IPS DF 6.9 (cell line): ENCODE measurements around the gene POP5.
"Not testable (repeated sequence)": the region's sequence is repeated elsewhere in the genome, so short reads cannot be mapped to it uniquely, and the experiment has no call there.

Experiments
- DNase-seq: peaks from one replicate; pipeline ENCODE4 v3.0.0-alpha.2; 2013; ENCODE audit warnings: low read depth, low spot score
- H3K27ac ChIP-seq: one replicate; pipeline ENCODE4 v1.5.1; 2013; ENCODE audit warnings: low read length, control low read depth
- H3K27me3 ChIP-seq: 2 replicates; pipeline ENCODE4 v1.6.1; 2013; ENCODE audit warnings: mild to moderate bottlenecking, low read length; ENCODE audit not compliant: control insufficient read depth, insufficient read depth
- H3K36me3 ChIP-seq: 2 replicates; pipeline ENCODE4 v1.6.1; 2013; ENCODE audit warnings: low read length; ENCODE audit not compliant: control insufficient read depth, insufficient read depth
- H3K4me1 ChIP-seq: 2 replicates; pipeline ENCODE4 v1.6.1; 2013; ENCODE audit warnings: low read length; ENCODE audit not compliant: control insufficient read depth, insufficient read depth
- H3K4me3 ChIP-seq: 2 replicates; pipeline ENCODE4 v1.5.1; 2013; ENCODE audit warnings: mild to moderate bottlenecking, low read length
- H3K9me3 ChIP-seq: 2 replicates; pipeline ENCODE4 v1.6.1; 2013; ENCODE audit warnings: low read length, inconsistent platforms; ENCODE audit not compliant: control insufficient read depth, insufficient read depth
- WGBS: extraction: QIAGEN DNeasy Blood & Tissue Kit; methylation state at CpG from one replicate; pipeline ENCODE4 v1.1.7; 2013; ENCODE audit warnings: mixed read lengths, missing lambda C conversion rate; ENCODE audit not compliant: insufficient read length, insufficient coverage; 5-methylcytosine and 5-hydroxymethylcytosine counted together

POP5 gene

GRCh38 chr12:120611534-120611933, 30.3 kb upstream of the POP5 start:
- not testable (repeated sequence) for H3K27ac ChIP-seq, DNase-seq, H3K9me3 ChIP-seq, H3K27me3 ChIP-seq, H3K4me3 ChIP-seq, H3K36me3 ChIP-seq, H3K4me1 ChIP-seq
- WGBS = no CpG with 5 or more reads among the region's 1 CpG

GRCh38 chr12:120610560-120610959, 29.4 kb upstream of the POP5 start:
- no peaks in the 10 kb centered on the region for H3K36me3 ChIP-seq
- H3K27ac ChIP-seq = no peak overlapping the region
- H3K4me3 ChIP-seq = no peak overlapping the region
- no peaks in the 10 kb centered on the region for H3K9me3 ChIP-seq
- no peaks in the 10 kb centered on the region for H3K27me3 ChIP-seq
- DNase-seq = no peak
- H3K4me1 ChIP-seq = no peaks in the 10 kb centered on the region
- WGBS = no CpG with 5 or more reads among the region's 4 CpGs

GRCh38 chr12:120602416-120602815, 21.2 kb upstream of the POP5 start:
- H3K36me3 ChIP-seq, H3K27me3 ChIP-seq, H3K4me3 ChIP-seq, DNase-seq, H3K27ac ChIP-seq, H3K9me3 ChIP-seq, H3K4me1 ChIP-seq: not testable (repeated sequence)
- WGBS = no CpG with 5 or more reads among the region's 5 CpGs

GRCh38 chr12:120599672-120600552, 18.7 kb upstream of the POP5 start:
- WGBS = no CpG with 5 or more reads among the region's 23 CpGs
- Histone ChIP-seq H3K27me3 (no peaks in the 10 kb centered on the region), H3K4me1 (no peaks in the 10 kb centered on the region), H3K9me3 (no peaks in the 10 kb centered on the region), H3K27ac (no peak overlapping the region), H3K4me3 (no peak overlapping the region), H3K36me3 (no peaks in the 10 kb centered on the region)
- DNase-seq = no peak

- WGBS = no CpG with 5 or more reads among the region's 13 CpGs
- Histone ChIP-seq H3K9me3 (no peaks in the 10 kb centered on the region), H3K27ac (no peak overlapping the region), H3K4me3 (no peak overlapping the region), H3K4me1 (no peaks in the 10 kb centered on the region), H3K36me3 (no peaks in the 10 kb centered on the region), H3K27me3 (no peaks in the 10 kb centered on the region)
- no peak for DNase-seq
Measured at GRCh38 chr12:120598674-120599463, 17.7 kb upstream of the POP5 start.

GRCh38 chr12:120597861-120598260, 16.7 kb upstream of the POP5 start:
- Histone ChIP-seq H3K27ac (no peak overlapping the region), H3K4me3 (no peak overlapping the region), H3K36me3 (no peaks in the 10 kb centered on the region), H3K27me3 (no peaks in the 10 kb centered on the region), H3K4me1 (no peaks in the 10 kb centered on the region), H3K9me3 (no peaks in the 10 kb centered on the region)
- no peak for DNase-seq
- WGBS = no CpG with 5 or more reads among the region's 3 CpGs

- H3K9me3 ChIP-seq = no peaks in the 10 kb centered on the region
- no peaks in the 10 kb centered on the region for H3K36me3 ChIP-seq
- H3K4me3 ChIP-seq = no peak overlapping the region
- DNase-seq = no peak
- WGBS = no CpG with 5 or more reads among the region's 3 CpGs
- H3K27me3 ChIP-seq = no peaks in the 10 kb centered on the region
- H3K4me1 ChIP-seq = no peaks in the 10 kb centered on the region
- H3K27ac ChIP-seq = no peak overlapping the region
Measured at GRCh38 chr12:120596901-120597300, 15.7 kb upstream of the POP5 start.

- H3K4me3 ChIP-seq = no peak overlapping the region
- no peaks in the 10 kb centered on the region for H3K27me3 ChIP-seq
- DNase-seq = no peak
- 0 out of 2 replicates have a peak, but pooled peaks cover 1% of the 10 kb centered on the region for H3K4me1 ChIP-seq
- no peaks in the 10 kb centered on the region for H3K9me3 ChIP-seq
- no CpG with 5 or more reads among the region's 8 CpGs for WGBS
- H3K27ac ChIP-seq = no peak overlapping the region
- H3K36me3 ChIP-seq = no peaks in the 10 kb centered on the region
Measured at GRCh38 chr12:120592121-120593049, 11.2 kb upstream of the POP5 start.

- Histone ChIP-seq H3K27ac (no peak overlapping the region), H3K36me3 (no peaks in the 10 kb centered on the region), H3K4me3 (no peak overlapping the region), H3K9me3 (no peaks in the 10 kb centered on the region), H3K4me1 (0 out of 2 replicates have a peak, but pooled peaks cover 1% of the 10 kb centered on the region), H3K27me3 (no peaks in the 10 kb centered on the region)
- no peak for DNase-seq
- no CpG with 5 or more reads among the region's 6 CpGs for WGBS
Measured at GRCh38 chr12:120590741-120591407, 9.7 kb upstream of the POP5 start.
